Measurements from ENCODE around the gene USP22.

- TF ChIP-seq POLR2A (IDR thresholded peaks at IDR 0.05; ENCODE audit: low read depth, low read length) (no peak), POLR2AphosphoS5 (IDR thresholded peaks at IDR 0.05; ENCODE audit: low read depth, low read length) (no peak; the same call in 1 of the 2 replicates), TAF1 (IDR thresholded peaks at IDR 0.05; ENCODE audit: borderline replicate concordance, low read depth, low read length) (no peak)
Measured at GRCh38 chr17:21008160-21008915, 34.5 kb downstream of the USP22 start.

Data from GM12892 (cell line).